Stimulated activated naive CD4-positive, alpha-beta T cell (primary cell): ENCODE data around the gene METAP1.
A peak's percentile ranks its signal among the peaks of the same experiment; 100 is the strongest.
"Not testable (repeated sequence)": the region's sequence is repeated elsewhere in the genome, so short reads cannot be mapped to it uniquely, and the experiment has no call there.

Source experiments
- DNase-seq, 6 experiments: peaks; one replicate each; lab custom pipeline; 2025; lab: John Stamatoyannopoulos, UW

Gene METAP1

DNA sequence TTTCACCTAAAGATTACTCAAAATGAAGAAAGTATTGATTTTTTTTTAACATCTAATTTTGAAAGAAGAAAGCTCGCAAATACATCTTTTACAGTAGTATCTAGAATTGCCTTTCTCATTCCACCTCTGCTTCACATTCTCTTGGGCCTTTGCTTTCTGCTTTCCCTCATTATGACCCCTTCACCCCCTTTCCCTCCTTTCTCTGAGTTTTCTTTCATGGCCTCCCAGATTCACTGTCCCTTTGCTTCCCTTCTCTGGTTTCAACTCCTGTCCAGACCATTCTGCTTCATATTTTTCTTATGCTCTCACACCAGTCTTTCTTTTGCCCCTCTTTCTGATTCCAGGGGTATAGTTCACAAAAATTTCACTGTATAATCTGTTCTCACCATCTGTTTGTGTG, 64.0 kb downstream of the METAP1 start:
- DNase-seq, result no peak

DNA sequence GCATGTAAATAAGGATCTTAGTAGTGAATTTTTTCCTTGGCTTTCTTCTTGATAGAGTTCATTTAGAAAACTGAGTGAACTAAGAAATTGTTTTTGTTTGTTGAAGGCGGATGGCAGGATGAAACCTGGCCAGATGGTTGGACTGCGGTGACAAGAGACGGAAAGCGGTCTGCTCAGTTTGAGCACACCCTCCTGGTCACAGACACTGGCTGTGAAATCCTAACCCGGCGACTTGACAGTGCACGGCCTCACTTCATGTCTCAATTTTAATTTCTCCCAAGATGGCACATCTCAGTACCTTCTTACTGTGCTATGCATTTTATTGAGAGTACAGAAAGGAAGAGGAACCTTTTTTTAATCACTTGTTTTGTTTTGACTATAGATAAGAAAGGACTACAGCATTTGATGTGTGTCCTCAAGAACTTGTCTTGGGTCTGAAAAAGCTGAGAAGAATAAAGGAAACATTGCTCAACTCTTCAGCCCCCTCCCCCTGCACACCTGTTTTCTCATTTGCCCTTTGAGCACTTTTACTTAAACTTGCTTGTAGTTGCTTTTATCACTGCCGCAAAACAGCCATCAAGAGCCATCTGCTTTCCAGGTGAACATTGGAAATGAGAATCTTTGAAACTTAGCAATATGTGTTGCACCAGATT, 65.7 kb downstream of the METAP1 start:
- DNase-seq, result no peak

DNA sequence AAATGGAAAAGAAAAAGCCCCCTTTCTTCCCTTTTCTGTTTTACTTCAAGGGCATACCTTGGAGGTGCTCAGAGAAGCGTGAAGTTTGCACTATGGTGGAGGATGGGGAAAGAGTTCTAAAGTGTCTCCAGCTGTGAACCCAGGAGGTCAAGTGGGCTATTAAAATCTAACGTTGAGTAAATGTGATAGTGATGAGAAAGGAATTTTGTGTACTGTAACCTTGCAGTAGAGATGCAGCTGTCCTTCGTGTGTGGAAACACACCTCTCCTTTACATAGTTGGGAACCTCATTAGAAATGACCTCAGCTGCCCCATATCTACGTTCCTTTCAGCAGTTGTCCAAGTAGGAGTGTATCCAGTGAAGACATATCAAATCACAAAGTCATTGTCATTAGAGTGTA, 66.6 kb downstream of the METAP1 start:
- DNase-seq, result no peak

GRCh38 chr4:99065521-99065920, 70.0 kb downstream of the METAP1 start:
- not testable (repeated sequence) for DNase-seq

DNA sequence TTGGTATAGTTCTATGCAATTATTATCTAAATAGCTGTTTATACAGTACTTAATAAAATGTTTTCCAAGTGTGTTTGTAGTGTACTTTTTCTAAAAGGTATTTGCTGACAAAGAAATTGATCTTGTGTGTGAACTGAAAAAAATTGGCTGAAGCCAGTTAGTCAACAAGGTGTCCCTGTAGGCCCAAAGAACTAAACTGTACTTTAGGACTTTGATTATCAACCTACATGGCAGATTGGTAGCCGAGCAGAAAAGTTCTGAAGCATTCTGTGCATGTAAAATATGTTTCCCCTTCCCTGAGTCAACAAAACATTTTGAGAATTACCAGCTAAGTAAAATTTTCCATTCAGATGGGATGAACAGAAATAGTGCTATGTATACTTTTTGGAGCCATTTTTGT, 72.1 kb downstream of the METAP1 start:
- DNase-seq, result no peak

- DNase-seq, result no peak
Observed at GRCh38 chr4:99071159-99071558, 75.6 kb downstream of the METAP1 start.

DNA sequence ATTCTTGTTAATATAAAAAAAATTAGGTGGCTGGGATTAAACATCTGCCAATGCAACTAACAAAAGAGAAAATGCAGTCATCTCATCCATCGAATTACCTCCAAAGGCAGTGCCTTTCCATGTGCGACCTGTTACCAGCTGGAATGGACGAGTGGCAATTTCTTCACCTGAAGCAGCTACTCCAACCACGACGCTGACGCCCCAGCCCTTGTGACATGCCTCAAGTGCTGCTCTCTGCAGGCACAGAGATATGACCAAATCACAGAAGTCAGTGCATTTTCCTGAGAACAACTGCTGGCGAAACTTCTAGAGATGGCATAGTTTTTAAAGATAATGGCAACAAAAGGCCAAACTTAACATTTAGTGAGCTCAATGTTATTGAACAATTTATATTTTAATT, 79.3 kb downstream of the METAP1 start:
- no peak for DNase-seq

DNA sequence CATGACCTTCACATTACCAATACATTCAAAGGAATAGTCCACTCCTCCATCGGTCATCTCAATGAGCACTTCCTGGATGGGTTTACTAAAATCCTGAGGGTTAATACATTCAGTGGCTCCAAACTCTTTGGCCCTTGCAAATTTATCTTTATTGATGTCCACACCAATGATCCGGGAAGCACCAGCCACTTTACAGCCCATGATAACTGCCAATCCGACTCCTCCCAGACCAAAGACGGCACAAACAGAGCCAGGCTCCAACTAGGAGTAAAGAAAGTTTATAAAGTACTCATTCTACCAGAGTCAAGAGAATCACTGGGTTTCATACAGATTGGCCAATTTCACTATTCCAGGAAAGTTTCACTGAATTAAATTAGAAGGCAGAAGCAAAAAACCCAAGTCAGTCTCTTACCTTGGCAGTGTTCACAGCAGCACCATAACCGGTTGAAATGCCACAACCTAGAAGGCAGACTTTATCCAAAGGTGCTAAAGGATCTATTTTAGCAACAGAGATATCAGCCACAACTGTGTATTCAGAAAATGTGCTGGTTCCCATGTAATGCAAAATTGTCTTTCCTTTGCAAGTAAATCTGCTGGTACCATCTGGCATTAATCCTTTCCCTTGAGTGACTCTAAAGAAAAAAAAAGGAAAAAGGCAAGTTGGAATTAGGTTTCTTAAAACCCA, 80.9 kb downstream of the METAP1 start:
- no peak for DNase-seq

- DNase-seq, result no peak
Observed at GRCh38 chr4:99077177-99077576, 81.7 kb downstream of the METAP1 start.

DNA sequence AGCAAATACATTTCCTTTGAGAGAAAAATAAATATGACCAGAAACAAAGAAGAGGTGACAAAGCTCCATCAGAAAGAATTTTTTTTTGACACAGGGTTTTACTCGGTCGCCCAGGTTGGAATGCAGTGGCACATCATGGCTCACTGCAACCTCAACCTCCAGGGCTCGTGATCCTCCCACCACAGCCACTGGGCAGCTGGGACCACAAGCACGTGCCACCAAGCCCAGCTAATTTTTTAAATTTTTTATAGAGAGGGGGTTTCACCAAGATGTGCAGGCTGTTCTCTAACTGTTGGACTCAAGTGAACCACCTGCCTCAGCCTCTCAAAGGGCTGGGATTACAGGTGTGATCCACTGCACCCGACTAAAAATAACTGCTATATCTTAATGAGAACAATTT, 82.8 kb downstream of the METAP1 start:
- DNase-seq, result no peak

DNA sequence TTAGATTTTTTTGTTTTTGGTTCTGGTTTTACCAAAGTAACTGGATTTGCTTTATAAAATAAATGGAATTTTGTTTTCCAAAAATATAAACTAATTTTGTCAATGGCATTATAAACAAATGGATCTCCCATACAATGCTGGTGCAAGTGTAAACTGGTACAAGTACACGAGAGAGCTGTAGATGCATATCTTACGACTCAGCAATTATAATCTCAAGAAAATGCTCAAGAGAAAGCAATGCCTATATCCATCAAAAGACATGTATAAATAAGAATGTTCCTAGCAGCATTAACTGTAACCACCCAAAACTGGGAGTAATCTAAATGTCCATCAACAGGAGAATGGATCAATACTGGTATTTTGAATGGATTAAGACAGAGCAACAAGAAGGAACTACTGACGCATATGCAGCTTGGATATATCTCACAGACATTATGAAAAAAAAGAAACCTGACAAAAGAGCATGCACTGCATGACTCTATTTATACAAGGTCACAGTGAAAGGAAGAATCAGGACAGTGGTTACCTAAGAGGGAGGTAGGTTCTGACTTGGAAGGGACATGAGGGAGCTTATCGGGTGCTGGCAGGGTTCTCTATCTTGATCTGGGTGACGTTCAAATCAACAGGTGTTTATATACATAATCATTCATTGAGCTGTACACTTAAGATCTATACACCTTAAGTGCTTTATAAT, 83.6 kb downstream of the METAP1 start:
- DNase-seq, result no peak

GRCh38 chr4:99079625-99080295, 84.2 kb downstream of the METAP1 start:
- no peak for DNase-seq

DNA sequence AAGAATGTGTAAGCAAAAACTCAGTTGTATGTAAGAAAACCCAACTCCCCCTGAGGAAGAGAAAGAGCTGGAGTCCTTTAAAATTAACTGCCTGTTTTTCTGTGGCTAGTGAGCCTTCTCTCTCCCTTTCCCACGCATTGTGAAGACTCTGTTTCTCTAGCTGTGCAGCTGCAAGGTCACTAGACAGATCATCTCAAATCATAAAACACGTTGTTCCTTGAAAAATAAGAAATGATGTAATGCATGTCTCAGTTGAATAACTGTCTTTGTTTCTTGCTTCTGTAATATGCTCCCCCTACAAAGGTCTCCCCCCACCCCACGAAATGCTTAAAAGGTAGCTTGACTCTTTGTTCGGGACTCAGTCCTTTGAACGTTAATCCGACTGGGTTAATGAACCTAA, 85.3 kb downstream of the METAP1 start:
- DNase-seq, result not testable (repeated sequence)

- DNase-seq, result no peak
Observed at GRCh38 chr4:99082192-99082591, 86.7 kb downstream of the METAP1 start.

DNA sequence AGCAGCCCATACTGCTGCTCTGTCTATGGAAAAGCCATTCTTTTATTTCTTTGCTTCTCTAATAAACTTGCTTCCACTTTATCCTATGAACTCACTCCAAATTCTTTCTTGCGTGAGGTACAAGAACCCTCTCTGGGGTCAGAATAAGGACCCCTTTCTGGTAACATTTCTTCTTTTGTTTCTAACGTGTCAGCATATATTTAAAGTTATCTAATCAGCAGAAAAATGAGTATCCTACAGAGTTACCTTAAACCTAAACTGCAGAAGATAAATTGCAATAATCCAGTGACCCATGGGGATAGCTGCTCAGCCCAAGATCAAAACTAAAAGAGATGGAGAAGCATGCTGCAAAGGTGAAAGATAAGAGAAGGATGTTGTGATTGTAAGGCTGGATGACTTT, 89.1 kb downstream of the METAP1 start:
- DNase-seq, result no peak

DNA sequence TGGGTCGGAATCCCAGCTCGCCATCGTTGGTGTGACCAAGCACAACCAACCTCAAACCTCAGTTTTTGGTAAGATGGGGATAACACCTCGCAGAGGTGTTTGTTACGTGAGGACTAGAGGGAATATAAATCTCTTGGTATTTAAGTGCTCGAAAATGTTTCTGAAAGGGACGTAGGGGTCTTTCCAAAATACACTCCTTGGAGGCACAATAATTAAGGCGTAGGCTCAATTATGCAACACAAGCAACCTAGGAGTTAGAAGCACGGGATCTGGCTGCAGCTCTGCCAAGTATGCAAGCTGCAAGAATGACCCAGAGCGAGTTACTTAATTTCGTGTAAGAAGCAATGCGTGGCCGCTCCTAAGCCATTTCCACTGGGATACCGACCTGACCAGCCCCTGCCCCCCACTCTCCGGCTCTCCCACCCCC, 92.5 kb downstream of the METAP1 start:
- DNase-seq, result peak in 2 of 6 experiments; percentile 37 to 49

- DNase-seq, result peak; percentile 80 to 92 (median 85)
Observed at GRCh38 chr4:99088481-99089365, 93.2 kb downstream of the METAP1 start, which contains the start of gene ADH5. Gene ADH5 (minus strand): TSS chr4:99088788. CDS start chr4:99088700, 88 bp downstream.

- no peak for DNase-seq
Observed at GRCh38 chr4:99090481-99091215, 95.1 kb downstream of the METAP1 start.

DNA sequence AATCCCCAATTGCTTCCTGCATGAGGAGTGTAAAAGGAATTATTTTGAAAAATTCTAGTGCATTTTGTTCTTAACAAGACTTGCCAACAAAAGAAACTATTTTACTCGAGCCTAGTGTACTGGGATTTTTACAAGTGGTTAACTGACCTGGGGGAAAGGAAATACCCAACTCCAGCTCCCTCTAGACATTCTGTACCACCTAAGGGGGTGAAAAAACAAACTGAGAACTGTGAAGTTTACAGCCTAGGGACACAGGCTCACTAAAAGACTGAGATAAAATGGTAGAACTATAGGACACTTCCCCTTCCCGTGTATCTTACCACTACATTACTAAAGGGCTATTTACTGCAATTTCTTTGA, 95.7 kb downstream of the METAP1 start:
- DNase-seq, result no peak

GRCh38 chr4:99091841-99092240, 96.3 kb downstream of the METAP1 start:
- DNase-seq, result not testable (repeated sequence)

DNA sequence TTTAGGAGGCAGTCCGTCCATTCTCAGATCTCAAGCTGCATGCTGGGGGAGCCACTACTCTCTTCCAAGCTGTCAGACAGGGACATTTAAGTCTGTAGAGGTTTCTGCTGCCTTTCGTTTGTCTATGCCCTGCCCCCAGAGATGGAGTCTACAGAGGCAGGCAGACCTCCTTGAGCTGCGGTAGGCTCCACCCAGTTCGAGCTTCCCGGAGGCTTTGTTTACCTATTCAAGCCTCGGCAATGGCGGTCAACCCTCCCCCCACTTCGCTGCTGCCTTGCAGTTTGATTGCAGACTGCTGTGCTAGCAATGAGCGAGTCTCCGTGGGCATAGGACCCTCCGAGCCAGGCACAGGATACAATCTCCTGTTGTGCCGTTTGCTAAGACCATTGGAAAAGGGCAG, 103.8 kb downstream of the METAP1 start:
- no peak for DNase-seq
